OCI-M2 (cell line): ENCODE results near the gene FAM43B.

Experiments used
- DNase-seq: peaks from one replicate; lab custom pipeline; 2025; ENCODE audit not compliant: unreplicated experiment; lab: John Stamatoyannopoulos, UW

The FAM43B gene

DNA sequence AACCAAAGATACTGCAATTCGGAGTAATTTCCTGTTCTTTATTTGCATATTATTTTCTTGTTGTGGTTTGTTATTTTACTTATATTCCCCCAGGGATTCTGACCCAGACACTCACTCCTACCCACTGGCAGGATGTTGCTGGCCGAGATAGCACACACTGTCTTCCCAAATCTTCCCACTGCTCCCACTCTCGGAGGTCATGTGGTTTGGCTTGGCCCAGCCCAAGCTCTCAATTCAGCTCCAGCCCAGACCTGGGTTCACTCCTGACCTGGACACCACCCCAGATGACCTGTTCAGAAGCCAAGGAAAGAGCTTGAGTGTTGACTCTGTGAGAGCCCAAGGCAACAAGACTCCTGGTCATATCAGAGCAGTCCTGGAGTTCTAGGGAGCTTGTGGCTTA is 1.2 kb upstream of the FAM43B start:
- no peak for DNase-seq

DNA sequence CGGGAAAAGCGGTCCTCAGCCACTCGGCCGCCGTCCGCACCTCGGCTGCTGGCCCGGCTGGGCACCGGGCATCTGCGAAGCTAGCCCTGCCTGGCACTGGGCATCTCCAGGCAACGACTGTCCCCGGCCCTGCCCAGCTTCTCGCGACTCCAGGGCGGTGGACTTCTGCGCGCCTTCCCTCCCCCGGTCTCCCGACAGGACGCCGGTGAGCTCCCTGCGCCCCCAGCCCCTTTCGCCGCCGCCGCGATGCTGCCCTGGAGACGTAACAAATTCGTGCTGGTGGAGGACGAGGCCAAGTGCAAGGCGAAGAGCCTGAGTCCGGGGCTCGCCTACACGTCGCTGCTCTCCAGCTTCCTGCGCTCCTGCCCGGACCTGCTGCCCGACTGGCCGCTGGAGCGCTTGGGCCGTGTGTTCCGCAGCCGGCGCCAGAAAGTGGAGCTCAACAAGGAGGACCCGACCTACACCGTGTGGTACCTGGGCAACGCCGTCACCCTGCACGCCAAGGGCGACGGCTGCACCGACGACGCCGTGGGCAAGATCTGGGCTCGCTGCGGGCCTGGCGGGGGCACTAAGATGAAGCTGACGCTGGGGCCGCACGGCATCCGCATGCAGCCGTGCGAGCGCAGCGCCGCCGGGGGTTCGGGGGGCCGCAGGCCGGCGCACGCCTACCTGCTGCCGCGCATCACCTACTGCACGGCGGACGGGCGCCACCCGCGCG is 514 bp downstream of the FAM43B start:
- DNase-seq = no peak

DNA sequence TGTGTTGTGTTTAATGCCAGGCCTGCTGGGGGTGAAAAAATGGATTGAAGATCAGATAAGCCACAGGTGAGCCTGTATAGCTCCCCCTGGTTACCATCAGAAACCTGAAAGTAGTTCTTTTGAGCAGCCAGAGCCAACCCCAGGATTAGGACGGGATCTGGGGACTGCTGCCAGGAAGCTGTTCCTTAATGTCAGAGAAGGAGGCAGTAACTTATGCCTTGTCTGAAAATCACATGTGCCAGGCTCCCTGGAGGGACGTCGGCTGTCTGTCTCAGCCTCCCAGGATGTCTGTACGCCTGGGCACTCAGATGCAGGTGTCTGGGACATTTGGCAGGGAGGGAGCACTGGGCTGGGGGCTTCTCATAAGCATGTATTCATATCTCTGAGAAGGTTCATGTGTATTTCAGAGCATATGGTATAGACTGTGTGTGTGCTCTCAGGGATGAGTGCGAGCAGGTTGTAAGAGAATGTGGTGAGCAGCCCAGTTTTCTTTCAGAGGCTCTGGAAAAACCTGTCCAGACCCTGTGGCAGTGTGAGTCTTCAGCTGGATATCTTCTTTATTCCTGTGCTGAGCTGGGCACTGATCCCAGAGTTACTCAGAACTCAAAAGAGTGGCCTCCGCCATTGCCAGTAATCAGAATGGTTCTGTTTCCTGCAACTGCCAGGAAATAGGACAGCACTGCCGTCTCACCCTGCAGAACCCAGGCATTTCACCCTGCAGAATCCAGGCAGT is 2.8 kb downstream of the FAM43B start:
- DNase-seq = no peak

DNA sequence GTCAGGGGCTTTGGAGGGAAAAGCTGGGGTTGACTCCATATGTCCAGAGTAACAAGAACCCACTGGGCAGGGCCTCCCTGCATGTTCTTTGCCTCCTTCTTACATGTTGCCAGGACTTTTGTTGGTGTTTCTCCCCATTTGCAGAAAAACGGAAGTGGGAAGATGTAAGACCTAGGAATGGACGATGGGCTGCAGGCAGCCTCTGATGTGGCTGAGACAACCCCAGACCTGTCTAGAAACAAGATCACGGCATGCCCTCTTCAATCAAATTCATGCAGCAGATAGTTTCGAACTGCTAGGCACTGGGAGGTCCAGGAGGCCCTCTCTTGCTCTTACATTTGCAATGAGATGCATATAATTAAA is 3.4 kb downstream of the FAM43B start:
- no peak for DNase-seq

DNA sequence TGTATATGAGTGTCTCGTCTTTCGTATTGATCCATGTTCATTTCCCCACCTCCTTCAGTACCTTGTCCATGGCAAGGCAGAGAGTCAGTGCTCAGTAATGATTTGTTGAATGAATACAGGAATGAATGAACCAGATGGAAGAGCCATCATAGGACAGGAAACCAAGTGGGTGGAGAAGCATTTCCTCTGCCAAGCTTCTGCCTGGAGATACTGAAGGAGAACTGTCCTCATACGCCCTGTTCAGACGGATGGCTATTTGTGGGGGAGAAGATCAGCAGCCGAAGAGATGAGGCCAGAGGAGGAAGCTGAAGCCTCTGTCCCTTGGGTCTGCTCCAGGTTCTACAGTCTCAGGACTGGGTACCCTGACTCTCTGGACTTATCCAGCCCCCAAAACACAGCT is 5.8 kb downstream of the FAM43B start:
- DNase-seq = no peak

DNA sequence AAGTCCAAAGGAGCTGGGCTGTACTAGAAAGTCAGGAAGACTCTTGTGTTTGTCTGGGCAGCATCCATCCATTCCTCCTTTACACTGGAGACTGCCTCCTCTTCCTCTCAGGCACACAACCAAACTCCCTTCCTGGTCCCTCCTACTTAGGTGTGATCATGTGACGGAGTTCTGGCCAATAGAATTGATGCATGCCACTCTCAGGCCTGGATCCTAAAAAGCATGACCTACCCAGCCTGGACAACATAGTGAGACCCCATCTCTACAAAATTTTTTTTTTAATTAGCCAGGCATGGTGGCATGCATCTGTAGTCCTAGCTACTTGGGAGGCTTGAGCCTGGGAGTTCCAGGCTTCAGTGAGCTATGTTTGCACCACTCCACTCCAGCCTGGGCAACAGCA is 8.6 kb downstream of the FAM43B start:
- no peak for DNase-seq

DNA sequence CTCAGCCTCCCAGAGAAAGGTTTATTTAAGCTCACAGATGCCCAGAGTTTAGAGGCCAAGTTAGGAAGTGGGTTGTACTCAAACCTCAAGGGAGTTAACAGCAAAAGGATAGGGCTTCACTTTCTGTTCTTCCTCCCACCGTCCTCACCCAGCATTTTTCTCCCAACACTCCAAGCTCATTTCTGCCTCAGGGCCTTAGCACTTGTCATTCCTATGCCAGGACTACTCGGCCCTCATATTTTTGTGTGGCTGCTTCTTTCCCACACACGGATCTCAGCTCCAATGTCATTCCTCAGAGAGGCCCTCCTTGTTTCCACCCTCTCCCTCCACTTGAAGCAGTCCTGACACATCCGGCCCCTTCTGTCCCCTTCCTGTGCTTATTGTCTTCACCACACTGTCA is 12.9 kb downstream of the FAM43B start:
- DNase-seq = no peak

DNA sequence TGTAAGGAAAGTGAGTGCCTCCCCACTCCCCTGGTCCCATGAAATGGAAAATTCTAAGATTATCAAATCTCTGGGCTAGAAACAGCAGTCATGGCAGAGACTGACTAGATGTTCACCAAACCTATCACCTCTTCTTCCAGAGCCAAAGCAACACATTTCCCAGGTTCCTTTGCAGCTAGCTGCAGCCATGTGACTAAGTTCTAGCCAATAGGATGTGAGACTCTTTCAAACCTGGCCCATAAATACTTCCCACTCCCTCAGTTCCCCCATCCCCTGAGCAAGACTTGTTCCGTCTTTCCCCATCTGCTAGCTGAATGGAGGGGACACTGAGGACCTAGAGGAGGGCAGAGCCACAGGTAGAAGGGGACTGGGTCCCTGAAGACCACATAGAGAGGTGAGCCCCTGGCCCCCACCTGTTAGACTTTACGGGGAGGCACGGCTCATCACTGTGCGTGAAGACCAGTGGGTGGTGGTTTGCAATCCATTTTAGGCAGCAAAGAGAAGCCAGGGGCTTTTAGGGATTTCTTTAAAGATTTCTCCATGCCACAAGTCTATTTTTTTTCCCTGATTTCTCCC is 17.2 kb downstream of the FAM43B start:
- no peak for DNase-seq

DNA sequence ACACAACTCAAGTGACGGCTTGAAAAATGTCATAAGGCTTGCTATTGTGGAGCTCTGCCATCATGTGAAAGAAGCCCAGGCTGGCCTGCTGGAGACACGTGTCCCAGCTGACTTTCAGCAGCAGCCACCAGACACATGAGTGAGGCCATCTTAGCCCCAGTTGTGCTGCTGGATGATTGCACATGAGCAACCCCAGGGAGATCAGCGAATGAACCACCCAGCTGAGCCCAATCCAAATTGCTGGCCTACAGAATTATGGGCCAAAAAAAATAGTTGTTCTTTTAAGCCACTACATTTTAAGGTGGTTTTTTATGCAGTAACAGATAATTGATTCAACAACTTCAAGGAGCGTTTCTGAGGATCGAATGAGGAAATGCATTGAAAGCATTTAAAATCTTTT is 19.1 kb downstream of the FAM43B start:
- no peak for DNase-seq

DNA sequence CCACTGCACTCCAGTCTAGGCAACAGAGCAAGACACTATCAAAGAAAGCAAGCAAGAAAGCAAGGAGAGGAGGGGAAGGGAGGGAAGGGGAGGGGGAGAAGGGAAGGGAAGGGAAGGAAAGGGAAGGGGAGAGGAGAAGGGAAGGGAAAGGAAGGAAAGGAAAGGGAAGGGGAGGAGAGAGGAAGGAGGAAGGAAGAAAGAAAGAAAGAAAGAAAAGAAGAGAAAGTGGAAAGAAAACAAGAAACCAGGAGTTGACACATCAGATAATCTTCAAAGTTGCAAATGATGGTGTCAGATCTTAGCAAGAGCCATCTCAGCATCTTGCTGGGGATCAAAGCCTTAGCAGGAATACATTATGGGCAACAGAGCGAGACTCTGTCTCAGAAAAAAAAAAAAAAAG is 21.6 kb downstream of the FAM43B start:
- no peak for DNase-seq

DNA sequence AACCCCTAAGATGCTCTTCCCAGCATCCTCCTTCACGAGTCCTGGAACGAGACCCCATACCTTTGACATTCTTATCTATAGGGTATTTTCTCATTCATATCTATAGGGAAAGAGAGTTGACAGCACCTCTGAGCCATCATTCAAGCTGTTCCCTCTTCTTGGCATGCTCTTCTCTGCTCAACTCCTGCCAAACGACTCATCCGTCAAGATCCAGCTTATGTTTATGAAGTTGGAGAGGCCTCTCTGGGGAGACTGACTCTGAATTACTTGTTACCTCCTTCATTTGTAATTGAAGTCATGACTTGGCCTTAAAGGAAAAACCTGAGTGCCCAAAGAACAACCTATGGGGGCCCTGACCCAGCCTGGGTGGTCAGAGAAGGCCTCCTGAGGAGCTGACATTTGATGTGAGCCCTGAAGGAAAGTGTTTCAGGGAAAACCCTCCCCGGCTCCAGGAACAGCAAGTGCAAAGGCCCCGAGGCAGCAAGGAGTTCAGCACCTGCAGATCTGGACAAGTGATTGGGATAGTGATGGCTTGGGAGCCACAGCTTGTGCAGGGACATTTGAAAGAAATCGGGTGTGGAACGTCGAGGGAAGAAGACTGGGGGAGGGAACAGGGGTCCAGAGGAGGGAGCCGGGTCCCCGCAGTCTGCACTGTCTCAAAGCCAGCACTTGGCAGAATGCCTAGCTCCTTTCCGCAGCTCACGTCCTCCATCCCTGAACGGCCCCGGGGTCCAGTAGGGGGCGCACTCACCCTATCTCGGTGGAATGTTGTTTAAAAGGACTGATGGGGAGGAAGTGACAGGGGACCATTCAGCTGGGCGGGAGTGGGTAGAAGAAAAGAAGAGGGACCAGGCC is 22.5 kb downstream of the FAM43B start:
- DNase-seq = no peak

DNA sequence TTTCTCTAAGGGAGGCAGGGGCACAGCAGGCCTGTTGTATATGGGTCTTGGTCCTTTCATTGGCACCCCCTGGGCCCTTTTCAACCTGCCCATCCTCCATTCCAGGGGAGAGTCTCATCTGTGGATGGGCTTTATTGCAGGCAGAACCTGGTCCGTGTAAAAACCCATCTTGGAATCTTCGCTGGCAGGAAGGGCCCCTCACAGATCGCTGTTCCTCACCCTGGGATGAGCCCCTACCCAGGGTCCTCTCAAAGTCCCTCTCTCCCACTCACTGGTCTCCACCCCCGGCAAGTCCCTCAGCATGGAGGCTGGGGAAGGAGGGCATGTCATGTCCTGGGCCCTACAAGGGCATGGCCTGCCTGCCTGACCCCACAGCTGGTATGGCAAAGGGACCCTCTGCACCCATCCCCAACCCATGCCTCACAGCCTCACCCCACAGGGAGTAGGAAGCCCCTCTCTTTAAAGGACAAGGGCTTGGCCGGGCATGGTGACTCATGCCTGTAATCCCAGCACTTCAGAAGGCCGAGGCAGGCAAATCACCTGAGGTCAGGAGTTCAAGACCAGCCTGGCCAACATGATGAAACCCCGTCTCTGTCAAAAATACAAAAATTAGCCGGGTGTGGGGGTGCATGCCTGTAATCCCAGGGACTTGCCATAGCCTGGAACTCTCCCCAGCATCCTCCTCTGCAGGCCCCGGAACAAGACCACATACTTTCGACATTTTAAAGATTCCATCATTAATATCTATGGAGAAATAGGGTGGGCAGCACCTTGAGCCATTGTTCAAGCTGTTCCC is 23.4 kb downstream of the FAM43B start:
- no peak for DNase-seq

DNA sequence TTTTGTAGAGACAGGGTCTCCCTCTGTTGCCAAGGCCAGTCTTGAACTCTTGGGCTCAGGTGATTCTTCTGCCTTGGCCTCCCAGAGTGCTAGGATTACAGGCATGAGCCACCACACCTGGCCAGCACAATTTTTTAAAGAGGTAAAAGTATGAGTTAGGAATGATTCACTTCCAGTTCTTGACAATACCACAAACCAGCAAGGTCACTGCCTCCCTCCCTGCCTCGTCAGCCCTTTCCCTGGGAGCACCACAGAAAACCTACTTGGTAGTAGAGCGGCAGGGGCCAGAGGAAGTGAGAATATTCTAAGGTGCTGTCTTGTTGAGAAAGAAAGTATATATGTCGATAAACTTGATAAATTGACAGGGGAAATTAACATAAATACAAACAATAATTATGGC is 25.7 kb downstream of the FAM43B start:
- no peak for DNase-seq

DNA sequence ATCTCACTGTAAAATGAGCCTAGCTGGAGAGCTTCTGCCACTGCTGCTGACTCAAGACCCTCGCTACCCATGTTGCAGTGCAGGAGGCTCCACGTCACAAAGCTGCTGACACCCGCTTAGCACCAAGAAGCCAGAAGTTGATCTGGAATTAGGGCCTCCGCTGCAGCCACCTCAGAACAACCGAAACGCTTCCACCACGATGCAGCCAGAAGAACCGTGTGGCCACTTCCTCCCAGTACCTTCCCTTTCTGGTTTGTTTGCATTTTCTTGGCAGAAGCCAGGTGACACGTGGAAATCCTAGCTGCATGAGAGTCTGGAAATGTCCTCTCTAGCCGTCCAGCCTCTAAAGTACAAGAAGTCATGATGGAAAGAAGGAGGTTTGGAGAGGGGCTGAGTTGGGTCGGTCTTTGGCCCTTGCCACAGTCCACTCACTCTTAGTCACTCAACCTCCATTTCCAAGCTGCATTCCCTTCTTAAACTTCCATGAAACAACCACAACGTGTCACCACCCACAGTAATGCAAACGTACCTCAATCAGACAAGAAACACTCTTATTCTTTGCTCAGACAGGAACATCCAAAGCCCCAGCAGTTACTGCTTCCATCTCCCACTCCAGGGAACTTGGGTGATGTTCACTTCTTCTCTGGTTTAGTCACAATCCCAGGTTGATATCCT is 26.5 kb downstream of the FAM43B start:
- DNase-seq = no peak

DNA sequence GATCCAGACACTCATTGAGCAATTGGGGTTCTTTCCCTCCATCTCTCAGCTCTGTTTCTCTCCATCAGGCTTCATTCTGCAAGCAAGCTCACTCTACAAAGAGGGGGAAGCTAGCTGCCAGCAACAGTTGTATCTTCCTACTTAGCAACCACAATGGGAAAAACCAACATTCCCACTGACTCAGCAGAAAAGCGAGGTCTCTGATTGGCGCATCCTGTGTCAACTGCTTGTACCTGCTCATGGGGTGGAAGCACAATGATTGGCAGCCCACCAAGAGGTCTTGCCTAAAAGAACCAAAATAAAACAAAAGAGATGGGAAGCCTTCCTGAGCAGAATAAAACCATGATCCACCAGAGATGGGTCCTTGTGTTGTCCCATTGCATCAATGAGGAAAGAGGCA is 32.5 kb downstream of the FAM43B start:
- DNase-seq = no peak

DNA sequence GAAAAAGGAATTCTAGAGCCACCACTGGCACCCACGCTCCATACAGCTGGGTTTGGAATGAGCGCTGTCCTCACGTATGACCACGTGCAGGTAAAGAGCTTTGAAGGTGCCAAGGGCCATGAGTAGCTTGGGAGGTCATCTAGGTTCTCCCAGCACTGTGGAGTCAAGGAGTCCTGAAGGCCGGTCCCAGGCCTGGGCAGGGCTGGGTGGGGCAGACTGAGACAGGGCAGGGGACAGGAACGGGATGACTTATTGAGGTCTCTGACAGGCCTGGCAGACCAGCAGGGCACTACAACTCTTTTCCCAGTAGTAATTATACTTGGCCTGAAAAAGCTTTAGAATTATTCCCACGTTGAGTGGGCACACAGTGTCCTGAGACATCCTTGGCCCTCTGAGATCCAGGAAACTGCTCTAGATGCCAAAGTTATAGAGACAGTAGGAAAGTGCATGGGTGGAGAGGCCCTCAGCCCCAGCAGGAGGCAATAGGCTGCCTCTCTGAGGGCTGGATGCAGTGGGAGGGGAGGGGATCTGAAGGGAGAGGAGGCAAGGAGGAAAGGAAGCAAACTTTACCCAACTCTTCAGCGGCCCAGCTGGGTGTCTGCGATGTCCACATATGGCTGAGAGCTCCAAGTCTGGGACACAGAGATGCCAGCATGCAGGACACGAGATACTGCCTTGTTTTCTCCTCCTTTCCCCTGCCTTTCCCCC is 34.7 kb downstream of the FAM43B start:
- DNase-seq = no peak

DNA sequence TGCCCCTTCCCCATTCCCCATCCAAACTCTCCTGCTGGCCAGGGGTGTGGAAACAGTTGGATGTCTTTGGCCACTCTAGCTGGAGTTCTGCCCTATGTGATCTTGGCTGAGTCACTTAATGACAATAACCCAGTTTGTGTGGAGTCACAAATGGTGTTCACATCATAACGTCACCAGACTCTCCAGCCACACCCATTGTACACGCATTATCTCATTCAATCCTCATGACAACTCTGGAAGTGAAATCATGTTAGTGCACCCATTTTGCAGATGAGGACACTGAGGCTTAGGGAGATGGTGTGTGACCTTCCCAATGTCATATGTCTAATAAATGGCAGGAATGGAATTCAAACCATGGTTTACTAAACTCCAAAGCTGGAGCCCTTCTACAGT is 35.3 kb downstream of the FAM43B start:
- DNase-seq = no peak

DNA sequence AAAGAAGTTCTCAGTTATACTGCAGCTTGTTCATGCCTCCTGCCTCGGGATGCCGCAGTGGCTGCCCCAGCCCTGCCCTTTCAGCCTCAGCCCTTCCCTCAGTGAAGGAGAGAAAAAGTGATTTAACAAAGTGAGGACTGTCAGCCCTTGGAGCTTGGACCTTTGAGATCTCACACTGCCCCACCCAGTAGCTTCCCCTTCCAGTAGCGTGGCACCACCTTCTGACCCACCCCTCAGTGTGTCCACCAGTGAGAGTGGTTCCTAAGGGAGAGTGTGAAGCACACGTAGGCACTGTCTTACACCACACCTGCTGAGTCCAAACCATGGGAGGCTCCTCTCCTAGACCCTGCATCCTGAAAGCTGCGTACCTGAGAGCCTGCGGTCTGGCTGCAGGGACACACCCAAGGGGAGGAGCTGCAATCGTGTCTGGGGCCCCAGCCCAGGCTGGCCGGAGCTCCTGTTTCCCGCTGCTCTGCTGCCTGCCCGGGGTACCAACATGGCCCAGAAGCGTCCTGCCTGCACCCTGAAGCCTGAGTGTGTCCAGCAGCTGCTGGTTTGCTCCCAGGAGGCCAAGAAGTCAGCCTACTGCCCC is 36.4 kb downstream of the FAM43B start, which contains the start of gene CDA:
TSS of gene CDA (plus strand) at position 464 of the 592 bp plus-strand sequence. CDS start at position 497, 33 bp downstream.
- no peak for DNase-seq
